Body of pancreas (tissue), 4 donors: ENCODE measurements around the gene KRT80.

Experiments used
- CTCF ChIP-seq, 7 experiments: fragments of 450-650 bp in 4 of 7; fragments of 200-600 bp in 3 of 7; sonication (generic) in 3 of 7; IDR thresholded peaks; one replicate each; pipeline ENCODE4 v1.5.1; 2016 to 2019; ENCODE audit warnings: antibody characterized with exemption in 7 of 7
- POLR2A ChIP-seq, 3 donors: fragments of 450-650 bp; IDR thresholded peaks; one replicate each; pipeline ENCODE4 v1.6.1; 2016; ENCODE audit warnings: antibody characterized with exemption in 3 of 3, mild to moderate bottlenecking in 2 of 3

- TF ChIP-seq CTCF (IDR thresholded peaks at IDR 0.05) (no peak), POLR2A (IDR thresholded peaks at IDR 0.05) (no peak)
Observed at GRCh38 chr12:52126605-52127578, 64.9 kb downstream of the KRT80 start.
